Dedifferentiated amniotic fluid mesenchymal stem cell (primary cell): ENCODE measurements around the gene PROB1.
"Not testable (repeated sequence)": the region's sequence is repeated elsewhere in the genome, so short reads cannot be mapped to it uniquely, and the experiment has no call there.

Source experiments
- DNase-seq: peaks from one replicate; pipeline ENCODE4 v3.0.0-alpha.2; 2016; ENCODE audit errors: extremely low spot score

Gene PROB1

GRCh38 chr5:139378101-139378825, 16.6 kb downstream of the PROB1 start:
- DNase-seq = no peak

DNA sequence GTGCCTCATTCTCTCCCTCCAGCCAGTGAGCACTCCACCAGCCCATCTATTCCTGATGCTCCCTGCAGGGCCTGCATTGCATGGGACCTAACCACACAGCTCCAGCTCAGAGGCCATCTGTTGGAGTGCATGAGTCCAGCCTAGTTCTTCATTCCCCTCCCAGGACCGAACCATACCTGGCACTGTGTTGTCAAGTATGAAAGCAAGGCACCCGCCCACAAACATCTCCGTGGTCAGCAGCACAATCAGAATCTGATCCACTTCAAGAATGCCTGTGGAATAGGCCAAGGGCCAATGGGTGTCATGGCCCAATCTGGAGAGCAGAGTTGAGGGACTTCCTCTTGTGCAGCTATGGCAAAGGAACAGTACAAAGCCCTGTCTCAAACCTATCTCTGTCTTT, 17.7 kb downstream of the PROB1 start:
- no peak for DNase-seq

- no peak for DNase-seq
These were observed 18.5 kb downstream of the PROB1 start for GRCh38 chr5:139376364-139376763.

DNA sequence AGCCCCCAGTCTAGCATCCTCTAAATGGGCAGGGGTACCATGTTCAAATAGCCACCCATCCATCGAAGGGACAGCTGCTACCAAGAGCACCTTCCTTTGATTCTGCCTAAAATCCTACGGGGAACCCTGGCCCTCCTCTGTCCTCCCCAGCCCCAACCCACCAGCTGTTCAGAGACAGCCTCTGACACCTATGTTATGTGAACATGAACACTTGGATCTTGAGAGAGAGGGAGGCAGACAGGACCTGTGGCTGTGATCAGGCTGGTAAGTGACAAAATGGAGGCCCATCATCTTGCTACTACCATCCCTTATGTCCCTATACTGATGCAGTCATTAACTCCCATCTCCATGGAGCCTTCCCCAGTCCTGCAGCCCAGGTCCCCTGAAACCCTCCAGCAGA, 20.0 kb downstream of the PROB1 start:
- DNase-seq = no peak

DNA sequence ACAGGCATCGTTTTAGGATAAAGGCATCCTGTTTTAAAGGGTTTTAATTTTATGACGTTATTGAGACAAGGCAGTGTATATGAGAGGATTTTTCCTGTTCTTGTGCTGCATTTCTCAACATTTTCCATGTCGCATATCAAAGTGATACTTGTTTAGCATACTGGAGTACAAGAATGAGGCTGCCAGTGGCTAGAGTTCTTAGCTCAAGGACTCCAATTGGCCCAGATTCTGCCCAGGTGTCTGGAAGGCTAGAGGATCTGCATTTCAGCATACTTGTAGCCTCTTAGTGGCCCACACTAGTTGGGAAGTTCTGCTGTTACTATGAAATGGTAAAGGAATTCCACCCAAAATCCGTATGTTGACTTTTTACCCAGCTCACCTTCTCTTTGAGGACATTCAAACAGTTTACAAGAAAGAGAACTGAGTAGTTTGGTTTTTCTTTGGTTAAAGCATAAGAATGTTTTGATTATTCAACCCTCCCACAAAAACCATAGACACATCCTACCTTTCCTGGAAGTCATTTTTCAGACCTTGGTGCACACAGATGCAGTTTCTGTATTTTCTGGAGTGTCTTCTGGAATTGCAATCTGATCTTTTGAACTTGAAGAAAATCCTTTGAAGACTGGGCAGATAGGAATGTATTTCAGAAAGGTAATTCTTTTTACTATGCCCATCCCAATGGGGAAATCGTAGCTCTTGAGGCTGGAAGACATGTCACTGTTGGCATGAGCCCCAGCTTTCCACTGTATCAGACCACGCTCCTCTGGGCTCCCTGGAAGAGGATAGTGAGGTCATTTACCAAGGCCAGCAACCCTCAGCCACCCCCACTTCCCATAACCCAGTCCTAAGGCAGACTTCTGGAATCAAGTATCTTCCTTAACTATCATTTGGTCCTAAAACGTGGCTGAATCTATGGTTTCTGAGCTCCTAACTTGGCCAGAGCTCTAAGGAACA, 23.1 kb downstream of the PROB1 start:
- no peak for DNase-seq

DNA sequence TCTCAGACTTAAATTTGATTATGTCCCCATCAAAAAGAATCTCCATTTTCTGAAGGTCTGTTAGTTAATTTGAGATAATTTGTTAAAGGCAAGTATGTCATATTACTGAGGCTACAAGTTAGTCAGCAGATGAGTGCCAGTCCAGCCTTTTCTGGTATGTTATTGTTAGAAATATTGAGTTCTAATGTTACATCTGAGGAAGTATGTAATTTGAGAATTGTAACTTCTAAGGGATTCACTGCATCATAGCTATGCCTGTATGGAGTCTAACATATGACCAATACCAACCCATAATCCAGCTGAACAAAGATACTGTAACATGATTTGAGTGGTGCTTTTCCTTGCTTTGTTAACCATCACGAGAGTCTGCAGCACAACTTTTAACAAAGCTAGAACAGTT, 25.7 kb downstream of the PROB1 start:
- peak; percentile 91 for DNase-seq

DNA sequence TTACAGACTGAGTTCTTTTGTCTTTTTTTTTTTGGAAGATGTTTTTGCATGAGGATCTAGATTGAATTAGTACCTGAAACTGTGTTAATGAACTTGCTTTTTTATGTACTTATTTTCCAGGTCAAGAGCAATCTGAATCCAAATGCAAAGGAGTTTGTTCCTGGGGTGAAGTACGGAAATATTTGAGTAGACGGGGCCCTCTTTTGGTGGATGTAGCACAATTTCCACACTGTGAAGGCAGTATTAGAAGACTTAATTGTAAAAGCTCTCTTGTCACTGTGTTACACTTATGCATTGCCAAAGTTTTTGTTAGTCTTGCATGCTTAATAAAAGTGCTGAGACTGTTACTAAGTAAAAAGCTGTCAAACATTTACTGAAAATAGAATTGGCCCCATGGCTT, 26.3 kb downstream of the PROB1 start:
- no peak for DNase-seq

GRCh38 chr5:139364466-139364865, 30.4 kb downstream of the PROB1 start:
- DNase-seq = no peak

DNA sequence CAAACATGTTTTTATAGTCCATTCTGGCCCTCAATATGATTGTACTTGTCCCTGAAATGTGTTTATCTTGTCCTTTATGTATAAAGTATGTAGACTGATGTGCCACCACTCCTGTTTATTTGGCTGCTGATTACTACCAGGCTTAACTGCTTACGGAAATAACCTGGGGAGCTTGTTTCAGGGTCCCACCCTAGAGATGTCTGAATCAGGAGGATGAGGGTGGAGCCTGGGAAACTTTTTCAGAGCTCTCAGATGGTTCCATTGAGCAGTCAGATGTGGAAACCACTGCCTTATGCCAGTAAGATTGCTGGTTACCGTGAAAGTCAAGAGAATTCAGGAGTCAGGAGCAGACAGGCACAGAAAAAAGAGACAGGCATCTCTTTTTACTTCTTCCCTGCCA, 31.0 kb downstream of the PROB1 start:
- no peak for DNase-seq

DNA sequence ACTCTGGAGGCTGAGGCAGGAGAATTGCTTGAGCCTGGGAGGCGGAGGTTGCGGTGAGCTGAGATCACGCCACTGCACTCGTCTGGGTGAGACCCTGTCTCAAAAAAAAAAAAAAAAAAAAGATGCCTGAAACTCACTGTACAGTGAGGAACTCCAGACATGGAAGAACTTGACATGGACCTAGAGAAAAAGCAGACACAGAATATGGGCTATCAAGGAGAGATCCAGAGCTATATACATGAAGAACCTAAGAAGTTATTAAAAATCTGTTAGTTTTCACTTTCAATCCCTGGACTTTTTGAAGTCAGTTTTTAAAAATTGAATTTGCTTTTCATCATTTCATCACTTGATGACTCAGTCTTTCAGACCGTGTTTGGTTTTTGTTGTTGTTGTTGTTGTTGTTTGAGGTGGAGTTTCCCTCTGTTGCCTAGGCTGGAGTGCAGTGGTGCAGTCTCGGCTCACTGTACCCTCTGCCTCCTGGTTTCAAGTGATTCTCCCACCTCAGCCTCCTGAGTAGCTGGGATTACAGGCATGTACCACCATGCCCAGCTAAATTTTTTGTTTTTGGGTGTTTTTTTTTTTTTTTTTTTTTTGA, 33.0 kb downstream of the PROB1 start:
- no peak for DNase-seq

DNA sequence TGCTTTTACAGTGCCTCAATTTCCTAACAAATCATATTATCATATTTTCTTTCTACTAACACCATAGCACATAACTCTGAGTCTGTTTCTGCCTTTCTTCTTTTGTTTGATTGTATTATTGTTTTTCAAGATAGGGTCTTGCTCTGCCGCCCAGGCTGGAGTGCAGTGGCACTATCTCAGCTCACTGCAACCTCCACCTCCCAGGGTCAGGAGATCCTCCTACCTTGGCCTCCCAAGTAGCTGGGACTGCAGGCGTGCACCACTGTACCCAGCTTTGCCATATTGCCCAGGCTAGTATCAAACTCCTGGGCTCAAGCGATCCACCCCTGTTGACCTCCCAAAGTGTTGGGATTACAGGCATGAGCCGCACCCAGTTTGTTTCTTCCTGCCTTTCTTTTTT, 34.5 kb downstream of the PROB1 start:
- no peak for DNase-seq

DNA sequence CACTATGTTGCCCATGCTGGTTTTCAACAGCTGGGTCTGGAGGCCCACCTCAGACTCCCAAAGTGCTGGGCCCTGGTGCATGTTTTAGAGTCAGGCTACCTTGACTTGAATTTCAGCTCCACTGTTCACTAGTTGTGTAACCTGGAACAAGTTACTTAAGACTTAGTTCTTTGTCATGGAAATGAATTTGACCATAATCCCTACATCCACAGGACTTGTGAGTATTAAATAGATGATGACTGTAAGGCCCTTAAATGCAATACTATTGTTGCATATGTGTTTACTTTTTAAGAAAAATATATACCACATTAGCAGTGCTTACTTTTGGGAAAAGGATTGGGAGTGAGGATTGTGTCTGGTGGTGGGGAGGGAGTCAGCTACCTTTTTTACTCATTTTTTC, 36.8 kb downstream of the PROB1 start:
- no peak for DNase-seq

GRCh38 chr5:139355900-139356299, 39.0 kb downstream of the PROB1 start:
- DNase-seq = not testable (repeated sequence)

DNA sequence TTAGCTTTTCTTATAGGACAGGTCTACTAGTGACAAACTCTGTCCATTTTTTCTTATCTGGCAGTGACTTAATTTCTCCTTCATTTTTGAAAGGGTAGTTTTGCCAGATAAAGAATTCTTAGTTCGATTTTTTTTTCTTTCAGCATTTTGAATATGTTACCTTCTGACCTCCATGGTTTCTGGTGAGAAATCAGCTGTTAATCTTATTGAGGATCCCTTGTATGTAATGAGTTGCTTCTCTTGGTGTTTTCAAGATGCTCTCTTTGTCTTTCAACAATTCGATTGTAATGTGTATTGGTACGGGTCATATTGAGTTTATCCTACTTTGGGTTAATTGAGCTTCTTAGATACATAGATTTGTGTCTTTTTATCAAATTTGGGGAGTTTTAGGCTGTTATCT, 40.7 kb downstream of the PROB1 start:
- no peak for DNase-seq

DNA sequence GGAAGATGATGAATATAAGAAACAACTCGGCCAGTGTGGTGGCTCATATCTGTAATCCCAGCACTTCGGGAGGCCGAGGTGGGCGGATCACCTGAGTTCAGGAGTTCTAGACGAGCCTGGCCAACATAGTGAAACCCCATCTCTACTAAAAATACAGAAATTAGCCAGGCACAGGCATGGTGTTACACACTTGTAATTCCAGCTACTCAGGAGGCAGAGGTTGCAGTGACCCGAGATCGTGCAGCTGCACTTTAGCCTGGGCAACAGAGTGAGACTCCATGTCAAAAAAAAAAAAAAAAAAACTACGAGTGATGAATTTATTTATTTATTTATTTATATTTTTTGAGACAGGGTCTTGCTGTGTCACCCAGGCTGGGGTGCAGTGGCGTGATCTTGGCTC, 47.0 kb downstream of the PROB1 start:
- not testable (repeated sequence) for DNase-seq

DNA sequence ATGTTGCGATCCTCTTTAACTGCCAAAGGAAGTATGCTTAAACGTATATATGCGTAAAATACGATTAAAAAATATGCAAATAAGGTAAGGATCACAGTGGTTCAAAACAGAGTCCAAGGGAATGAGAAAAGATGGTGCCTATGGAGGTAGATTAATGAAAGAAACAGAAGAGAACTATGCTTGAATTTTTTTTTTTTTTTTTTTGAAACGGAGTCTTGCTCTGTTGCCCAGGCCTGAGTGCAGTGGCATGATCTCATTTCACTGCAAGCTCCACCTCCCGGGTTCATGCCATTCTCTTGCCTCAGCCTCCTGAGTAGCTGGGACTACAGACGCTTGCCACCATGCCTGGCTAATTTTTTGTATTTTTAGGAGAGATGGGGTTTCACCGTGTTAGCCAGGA, 49.5 kb downstream of the PROB1 start:
- DNase-seq = not testable (repeated sequence)

DNA sequence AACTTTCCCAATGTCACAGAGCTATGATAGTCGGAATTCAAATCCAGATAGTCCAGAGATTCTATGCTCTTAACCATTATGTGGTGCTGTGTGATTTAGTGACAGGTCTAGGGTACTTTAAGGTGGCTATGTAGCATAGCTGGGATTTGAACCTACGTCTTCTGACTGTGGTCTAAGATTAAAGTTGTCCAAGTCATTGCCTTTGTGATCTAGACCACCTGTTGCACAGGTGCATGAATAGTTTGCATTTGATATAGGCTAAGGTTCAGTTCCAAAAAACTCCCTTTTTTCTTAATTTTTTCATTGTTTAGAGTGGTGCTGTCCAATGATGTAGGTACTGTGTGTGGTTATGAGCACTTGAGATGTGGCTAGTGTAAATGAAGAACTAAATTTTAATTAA, 50.7 kb downstream of the PROB1 start:
- DNase-seq = no peak

DNA sequence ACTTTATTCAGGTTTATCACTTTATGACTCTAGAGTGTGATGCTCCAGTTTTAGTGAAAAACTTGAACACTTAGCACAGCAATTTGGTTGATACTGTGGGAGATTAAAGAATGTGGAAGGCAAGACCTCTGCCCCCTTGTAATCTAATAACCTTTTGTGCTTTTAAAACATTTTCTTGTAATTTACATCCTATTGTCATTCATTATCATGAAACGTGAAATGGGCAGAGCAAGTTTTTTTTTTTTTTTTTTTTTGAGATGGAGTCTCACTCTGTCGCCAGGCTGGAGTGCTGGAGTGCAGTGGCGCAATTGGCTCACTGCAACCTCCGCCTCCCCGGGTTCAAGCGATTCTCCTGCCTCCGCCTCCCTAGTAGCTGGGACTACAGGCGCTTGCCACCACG, 51.4 kb downstream of the PROB1 start:
- DNase-seq = no peak

DNA sequence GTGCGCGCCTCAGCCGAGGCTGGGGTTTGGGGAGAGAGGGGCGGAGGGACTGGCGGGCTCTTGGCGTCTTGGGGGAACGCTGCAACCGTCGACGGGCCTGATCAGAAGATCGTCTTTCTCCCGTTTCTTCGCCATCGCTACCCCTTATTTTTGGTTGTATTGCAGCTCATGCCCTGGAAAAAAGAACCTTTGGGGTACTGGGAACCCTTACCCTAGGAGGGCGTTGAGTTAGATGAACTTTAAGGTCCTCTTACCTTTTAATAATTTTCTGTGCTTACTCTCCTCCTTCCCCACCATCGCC, 52.5 kb downstream of the PROB1 start:
- DNase-seq = no peak

DNA sequence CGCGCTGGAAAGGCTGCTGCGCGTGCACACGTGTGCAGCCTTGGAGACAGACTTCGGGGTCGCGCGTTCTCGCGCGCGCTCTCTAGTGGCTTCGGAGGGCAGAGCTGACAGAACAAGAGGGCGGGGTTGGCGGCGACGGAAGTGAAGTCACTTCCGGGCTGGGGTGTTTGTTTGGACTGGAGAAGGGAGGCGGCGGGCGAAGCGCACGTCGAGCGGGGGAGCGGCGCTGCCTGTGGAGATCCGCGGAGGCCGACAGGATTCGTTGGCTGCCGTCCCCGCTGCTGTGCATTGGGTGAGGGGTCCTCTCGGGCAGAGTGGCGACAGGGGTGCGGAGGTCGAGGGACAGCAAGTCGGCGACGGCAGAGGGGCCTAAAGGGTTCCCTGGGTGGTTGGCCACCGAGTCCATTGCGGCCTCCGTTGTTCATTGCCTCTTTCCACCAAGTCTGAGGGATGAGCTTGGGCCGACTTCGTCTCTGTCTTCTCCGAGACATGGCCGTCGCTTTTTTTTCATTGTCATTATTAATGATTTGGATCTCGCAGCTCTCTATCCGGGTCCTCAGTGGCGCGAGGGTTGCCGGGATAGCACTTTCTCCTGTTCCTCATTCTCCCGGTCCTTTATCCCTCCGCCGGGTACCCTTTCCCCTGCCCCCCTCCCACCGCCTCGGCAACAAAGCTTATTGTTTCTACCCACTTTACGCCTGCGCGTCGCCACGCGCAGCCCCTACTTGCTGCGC, 53.0 kb downstream of the PROB1 start, which contains the start of gene PAIP2:
Gene PAIP2, plus strand, starts transcription at position 166 of the 734 bp plus-strand sequence. CDS start 21,931 bp downstream, outside the sequence.
- peak; percentile 95 for DNase-seq

DNA sequence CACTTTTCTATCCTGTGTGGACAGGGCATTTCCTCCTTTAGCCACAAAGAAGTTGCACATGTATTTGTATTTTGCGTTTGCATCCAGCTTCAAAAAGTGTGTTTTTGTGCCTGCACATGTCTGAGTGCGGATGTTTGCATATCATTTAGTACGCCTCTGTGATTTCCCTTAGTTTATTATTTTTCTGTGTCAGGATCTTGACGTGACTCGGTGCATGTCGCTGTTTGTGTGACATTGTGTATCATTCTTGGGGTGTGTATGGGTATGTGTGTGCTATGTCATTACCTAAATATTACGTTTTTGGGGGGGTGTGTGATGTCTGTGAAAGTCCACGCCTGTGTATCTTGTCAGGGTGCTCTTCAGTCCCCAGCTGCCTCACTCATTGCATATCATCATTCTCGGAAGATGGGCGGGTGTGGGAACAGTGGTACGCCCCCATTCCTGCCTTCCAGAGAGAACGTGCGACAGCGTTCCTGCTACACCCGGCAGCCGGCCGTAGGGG, 53.7 kb downstream of the PROB1 start:
- no peak for DNase-seq
